Measurements from ENCODE around the gene YRDC.

Gene YRDC

GRCh38 chr1:37765916-37766664 is 41.9 kb downstream of the YRDC start:
- no peak for DNase-seq

GRCh38 chr1:37764888-37765441 is 43.0 kb downstream of the YRDC start, which contains the start of gene EPHA10:
Gene EPHA10, minus strand, starts transcription at chr1:37765120. Its CDS starts 54 bp downstream, at chr1:37765066.
- DNase-seq = no peak

GRCh38 chr1:37764414-37764825 is 43.6 kb downstream of the YRDC start:
- no peak for DNase-seq

- DNase-seq = no peak
Measured at GRCh38 chr1:37763791-37764413, 44.1 kb downstream of the YRDC start.

- no peak for DNase-seq
Measured at GRCh38 chr1:37762516-37762915, 45.5 kb downstream of the YRDC start.

GRCh38 chr1:37761416-37762095 is 46.5 kb downstream of the YRDC start:
- no peak for DNase-seq

GRCh38 chr1:37759451-37759850 is 48.6 kb downstream of the YRDC start:
- DNase-seq = no peak

GRCh38 chr1:37755951-37756560 is 52.0 kb downstream of the YRDC start:
- no peak for DNase-seq

GRCh38 chr1:37755290-37755689 is 52.7 kb downstream of the YRDC start:
- no peak for DNase-seq

GRCh38 chr1:37753473-37754321 is 54.3 kb downstream of the YRDC start:
- DNase-seq = no peak
